Adrenal gland (tissue), 5 donors: ENCODE measurements around the gene SDC3.

Source experiments
- CTCF ChIP-seq, 6 experiments: fragments of 450-650 bp in 4 of 6; fragments of 200-600 bp in 2 of 6; sonication (generic) in 1 of 6; IDR thresholded peaks; 1 replicate in 5 of 6; 2 replicates in 1 of 6; pipeline versions ENCODE4 v1.5.1 to v1.8.0; 2016 to 2021; ENCODE audit warnings: antibody characterized with exemption in 6 of 6, mild to moderate bottlenecking in 2 of 6, moderate library complexity in 1 of 6
- POLR2A ChIP-seq, 2 donors: fragments of 450-650 bp; IDR thresholded peaks; one replicate each; pipeline ENCODE4 v1.6.1; 2017; ENCODE audit warnings: antibody characterized with exemption in 2 of 2, mild to moderate bottlenecking in 2 of 2, moderate library complexity in 1 of 2
- donor health status: DM: no; HTN: no; CAD: no.

GRCh38 chr1:30878016-30878415 lies 30.5 kb downstream of the SDC3 start:
- TF ChIP-seq CTCF (IDR thresholded peaks at IDR 0.05) (no peak), POLR2A (IDR thresholded peaks at IDR 0.05) (no peak)
